GM21423 (cell line): ENCODE measurements around the gene CCDC3.

Experiments used
- ATAC-seq: cut with Tn5 transposase; IDR thresholded peaks from one replicate; pipeline ENCODE4 v1.9.1; 2021; ENCODE audit warnings: mild to moderate bottlenecking, moderate library complexity; ENCODE audit not compliant: unreplicated experiment

The CCDC3 gene

DNA sequence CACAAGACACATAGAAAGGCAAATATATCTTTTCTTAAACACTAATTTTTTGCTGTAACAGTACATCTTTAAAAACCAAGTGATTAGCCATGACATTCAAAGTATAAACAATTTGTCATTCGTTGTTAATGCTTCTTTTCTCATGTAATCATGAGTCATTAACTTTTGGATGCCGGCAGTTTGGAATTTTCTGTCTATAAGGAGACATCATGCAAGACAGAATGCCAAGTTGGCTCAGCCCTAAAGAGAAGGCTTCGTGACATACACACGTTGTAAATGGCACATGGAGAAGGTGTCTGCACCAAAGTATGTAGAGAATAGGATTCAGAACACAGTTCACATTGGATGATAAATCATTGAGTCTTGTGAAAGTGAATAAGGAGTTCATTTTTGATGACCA, 35.9 kb downstream of the CCDC3 start:
- no peak for ATAC-seq

GRCh38 chr10:12962556-12962955, 39.0 kb downstream of the CCDC3 start:
- no peak for ATAC-seq

- no peak for ATAC-seq
These were observed 39.9 kb downstream of the CCDC3 start for GRCh38 chr10:12961416-12962205.

DNA sequence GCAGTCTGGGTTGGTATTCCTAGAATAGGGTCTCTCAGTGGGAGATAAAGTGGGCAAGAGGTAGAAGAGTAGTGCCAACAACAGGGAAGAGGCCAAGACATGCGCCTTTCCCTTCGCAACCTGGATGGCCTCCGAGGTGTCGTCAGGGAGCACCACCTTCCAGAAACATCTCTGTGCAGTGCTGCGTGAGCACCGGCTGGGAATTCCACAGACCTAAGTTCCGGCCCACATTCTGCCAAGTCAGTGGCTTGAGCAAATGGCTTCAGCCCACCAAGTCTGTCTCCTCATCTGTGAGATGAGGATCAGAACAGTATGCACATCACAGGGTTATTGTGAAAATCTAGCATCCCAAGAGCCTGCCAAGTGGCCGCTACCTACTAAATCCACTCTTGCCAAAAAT, 40.6 kb downstream of the CCDC3 start:
- ATAC-seq, result no peak

- no peak for ATAC-seq
These were observed 41.1 kb downstream of the CCDC3 start for GRCh38 chr10:12960334-12960898.

DNA sequence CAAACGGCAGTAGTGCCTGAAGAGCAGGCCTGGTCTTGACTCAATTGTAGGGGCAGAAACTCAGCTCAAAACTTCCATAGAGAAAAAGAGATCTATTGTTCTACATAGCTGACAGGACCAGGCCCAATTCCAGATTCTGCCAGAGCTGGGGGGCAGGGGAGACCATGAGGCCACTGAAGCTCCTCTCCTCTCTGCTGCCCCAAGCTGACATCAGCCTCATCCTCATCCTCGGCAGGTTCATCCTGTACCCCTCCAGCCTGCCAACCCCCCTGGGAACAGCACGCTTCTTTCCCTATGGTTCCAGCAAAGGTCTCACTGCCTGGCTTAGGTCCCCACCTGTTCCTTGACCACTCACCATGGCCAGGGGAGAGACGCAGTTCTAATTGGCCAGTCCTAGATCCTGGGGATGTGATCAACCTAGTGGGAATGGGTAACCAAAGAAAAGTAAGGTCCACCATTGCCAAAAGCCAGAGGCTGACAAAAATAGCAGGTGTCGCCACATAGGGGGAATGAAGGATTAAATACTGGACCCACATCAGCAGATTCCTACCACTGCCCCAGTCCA, 42.9 kb downstream of the CCDC3 start:
- no peak for ATAC-seq

- ATAC-seq, result no peak
These were observed 44.4 kb downstream of the CCDC3 start for GRCh38 chr10:12957081-12957480.

GRCh38 chr10:12954866-12955265, 46.6 kb downstream of the CCDC3 start:
- no peak for ATAC-seq

- ATAC-seq, result no peak
These were observed 50.9 kb downstream of the CCDC3 start for GRCh38 chr10:12950583-12951128.

DNA sequence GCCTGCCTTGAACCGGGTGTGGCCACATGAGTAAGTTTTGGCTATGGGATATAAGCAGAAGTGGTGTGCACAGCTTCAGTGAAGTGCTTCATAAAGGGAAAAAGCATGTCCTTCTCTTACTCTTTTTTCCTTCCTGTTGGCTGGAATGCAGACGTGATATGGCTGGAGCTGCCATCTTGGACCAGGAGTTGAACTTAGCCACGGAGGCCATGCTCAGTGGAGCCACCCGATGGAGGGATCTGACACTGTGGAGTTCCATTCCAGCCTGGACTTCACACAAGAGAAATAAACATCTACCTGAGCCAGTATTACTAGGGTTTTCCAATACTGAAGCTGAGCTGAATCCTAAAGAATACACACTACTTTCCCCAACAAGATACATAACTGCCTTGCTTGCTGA, 52.3 kb downstream of the CCDC3 start:
- no peak for ATAC-seq

DNA sequence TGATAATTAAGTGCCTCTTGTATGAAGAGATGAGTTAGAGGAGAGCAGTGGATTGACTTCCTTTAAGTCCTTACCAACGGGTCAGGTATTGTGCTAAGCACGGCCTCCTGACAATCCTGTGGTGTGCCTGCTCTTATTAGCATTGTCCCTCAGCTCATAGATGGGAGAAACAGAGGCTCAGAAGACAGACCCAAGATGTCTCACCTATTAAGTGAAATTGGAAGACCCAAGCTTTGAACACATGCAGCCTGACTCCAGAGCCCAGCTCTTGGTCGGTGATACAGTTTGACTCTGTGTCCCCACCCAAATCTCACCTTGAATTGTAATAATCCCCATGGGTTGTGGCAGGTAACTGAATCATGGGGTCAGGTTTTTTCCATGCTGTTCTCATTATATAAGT, 53.8 kb downstream of the CCDC3 start:
- ATAC-seq, result no peak

GRCh38 chr10:12946372-12946771, 55.1 kb downstream of the CCDC3 start:
- no peak for ATAC-seq

GRCh38 chr10:12945690-12946359, 55.7 kb downstream of the CCDC3 start:
- no peak for ATAC-seq

GRCh38 chr10:12944931-12945330, 56.6 kb downstream of the CCDC3 start:
- ATAC-seq, result no peak

DNA sequence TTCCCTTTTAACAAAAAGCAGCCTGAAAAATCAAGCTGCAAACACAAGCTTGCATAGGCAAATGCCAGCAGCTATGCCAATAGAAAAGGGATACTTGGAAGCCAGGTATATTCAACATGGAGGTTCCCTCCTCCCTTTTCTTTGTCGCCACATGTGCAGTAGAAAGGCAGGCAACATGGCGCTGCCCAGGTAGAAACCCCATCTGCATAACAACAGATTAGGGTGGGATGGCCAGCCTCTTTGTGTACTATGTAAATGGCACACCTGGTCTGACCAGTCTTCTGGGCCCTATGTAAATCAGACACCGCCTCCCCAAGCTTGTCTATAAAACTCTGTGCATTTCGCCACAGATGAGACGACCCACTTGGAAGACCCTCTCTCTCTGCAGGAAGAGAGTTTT, 58.1 kb downstream of the CCDC3 start:
- no peak for ATAC-seq

- ATAC-seq, result no peak
These were observed 59.5 kb downstream of the CCDC3 start for GRCh38 chr10:12941966-12942365.

- no peak for ATAC-seq
These were observed 60.7 kb downstream of the CCDC3 start for GRCh38 chr10:12940791-12941190.

DNA sequence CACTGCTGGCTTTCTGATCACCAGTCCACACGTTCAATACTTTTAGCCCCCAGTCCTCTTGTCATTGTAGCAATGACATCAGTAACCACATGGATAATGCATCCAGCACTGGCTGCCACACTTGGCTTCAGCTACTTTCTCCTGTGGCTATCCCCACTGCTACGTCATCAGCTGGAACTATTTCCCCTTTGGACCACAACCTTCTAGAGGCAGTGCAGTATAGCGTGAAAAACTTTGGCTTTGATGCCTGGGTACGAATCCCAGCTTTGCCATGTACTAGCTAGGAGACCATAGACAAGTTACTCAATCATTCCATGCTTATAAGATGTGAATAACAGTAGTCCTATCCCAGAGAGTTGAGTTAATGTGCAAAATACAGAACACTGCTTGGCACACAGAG, 63.2 kb downstream of the CCDC3 start:
- no peak for ATAC-seq

DNA sequence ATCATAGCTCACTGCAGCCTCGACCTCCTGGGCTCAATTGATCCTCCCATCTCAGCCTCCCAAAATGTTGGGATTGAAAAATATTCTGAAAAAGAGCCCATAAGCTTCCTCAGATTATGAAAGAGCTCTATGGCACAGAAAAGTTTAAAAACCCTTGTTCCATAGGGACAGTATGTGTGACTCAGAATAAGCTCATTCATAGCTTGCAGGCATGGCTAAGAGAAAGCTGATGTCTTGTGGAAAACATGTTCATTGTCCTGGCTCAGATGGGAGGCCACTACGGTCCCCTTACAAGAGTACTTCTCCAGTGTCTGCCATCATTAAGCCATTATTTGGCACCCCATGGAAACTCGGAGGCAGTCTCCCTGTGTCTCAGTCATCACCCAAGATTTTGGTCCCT, 64.0 kb downstream of the CCDC3 start:
- no peak for ATAC-seq

- ATAC-seq, result no peak
These were observed 66.7 kb downstream of the CCDC3 start for GRCh38 chr10:12934777-12935176.

DNA sequence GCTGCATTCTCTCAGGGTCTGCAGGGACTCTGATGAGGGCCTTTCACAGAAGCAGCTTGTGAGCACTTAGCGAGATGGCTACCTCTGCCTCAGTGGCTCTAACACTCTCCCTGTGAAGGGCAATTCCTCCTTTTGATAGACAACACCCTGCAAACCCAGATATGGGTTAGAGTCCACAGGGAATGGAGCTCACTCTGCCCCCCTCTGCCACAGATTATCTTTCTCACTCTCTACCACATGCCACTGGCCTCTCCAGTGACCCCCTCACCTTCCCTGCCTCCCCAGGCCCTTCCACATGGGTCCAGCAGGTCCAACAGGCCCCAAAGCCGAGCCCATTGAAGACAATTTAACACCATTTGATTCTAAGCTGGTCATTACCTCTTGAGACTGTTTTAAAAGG, 72.1 kb downstream of the CCDC3 start:
- no peak for ATAC-seq

- ATAC-seq, result no peak
These were observed 72.9 kb downstream of the CCDC3 start for GRCh38 chr10:12928571-12928970.
